ENCODE data around the gene CAMKK1.

CAMKK1 gene

GRCh38 chr17:3907483-3908216 lies 14.8 kb upstream of the CAMKK1 start:
- TF ChIP-seq ZFP3 (CRISPR knock-in tag; IDR thresholded peaks at IDR 0.05) (no peak), GLIS3 (CRISPR knock-in tag; IDR thresholded peaks at IDR 0.05) (no peak), SNAI2 (CRISPR knock-in tag; IDR thresholded peaks at IDR 0.05) (no peak), RARB (CRISPR knock-in tag; IDR thresholded peaks at IDR 0.05) (no peak), ZNF70 (CRISPR knock-in tag; IDR thresholded peaks at IDR 0.05) (no peak), ZC3H10 (CRISPR knock-in tag; IDR thresholded peaks at IDR 0.05) (no peak), TCF4 (CRISPR knock-in tag; IDR thresholded peaks at IDR 0.05; ENCODE audit: borderline replicate concordance) (no peak), CSDC2 (CRISPR knock-in tag; IDR thresholded peaks at IDR 0.05) (no peak), ZFP30 (CRISPR knock-in tag; IDR thresholded peaks at IDR 0.05) (no peak)
- TF ChIP-seq, protein P1, sequence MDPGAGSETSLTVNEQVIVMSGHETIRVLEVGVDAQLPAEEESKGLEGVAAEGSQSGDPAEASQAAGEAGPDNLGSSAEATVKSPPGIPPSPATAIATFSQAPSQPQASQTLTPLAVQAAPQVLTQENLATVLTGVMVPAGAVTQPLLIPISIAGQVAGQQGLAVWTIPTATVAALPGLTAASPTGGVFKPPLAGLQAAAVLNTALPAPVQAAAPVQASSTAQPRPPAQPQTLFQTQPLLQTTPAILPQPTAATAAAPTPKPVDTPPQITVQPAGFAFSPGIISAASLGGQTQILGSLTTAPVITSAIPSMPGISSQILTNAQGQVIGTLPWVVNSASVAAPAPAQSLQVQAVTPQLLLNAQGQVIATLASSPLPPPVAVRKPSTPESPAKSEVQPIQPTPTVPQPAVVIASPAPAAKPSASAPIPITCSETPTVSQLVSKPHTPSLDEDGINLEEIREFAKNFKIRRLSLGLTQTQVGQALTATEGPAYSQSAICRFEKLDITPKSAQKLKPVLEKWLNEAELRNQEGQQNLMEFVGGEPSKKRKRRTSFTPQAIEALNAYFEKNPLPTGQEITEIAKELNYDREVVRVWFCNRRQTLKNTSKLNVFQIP (CRISPR knock-in tag; IDR thresholded peaks at IDR 0.05; ENCODE audit: borderline replicate concordance, low read depth) = no peak
- TF ChIP-seq, protein P2, sequence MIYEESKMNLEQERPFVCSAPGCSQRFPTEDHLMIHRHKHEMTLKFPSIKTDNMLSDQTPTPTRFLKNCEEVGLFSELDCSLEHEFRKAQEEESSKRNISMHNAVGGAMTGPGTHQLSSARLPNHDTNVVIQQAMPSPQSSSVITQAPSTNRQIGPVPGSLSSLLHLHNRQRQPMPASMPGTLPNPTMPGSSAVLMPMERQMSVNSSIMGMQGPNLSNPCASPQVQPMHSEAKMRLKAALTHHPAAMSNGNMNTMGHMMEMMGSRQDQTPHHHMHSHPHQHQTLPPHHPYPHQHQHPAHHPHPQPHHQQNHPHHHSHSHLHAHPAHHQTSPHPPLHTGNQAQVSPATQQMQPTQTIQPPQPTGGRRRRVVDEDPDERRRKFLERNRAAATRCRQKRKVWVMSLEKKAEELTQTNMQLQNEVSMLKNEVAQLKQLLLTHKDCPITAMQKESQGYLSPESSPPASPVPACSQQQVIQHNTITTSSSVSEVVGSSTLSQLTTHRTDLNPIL (CRISPR knock-in tag; IDR thresholded peaks at IDR 0.05; ENCODE audit: low read depth) = no peak
- ATAC-seq = 0 out of 3 replicates have a peak, but pooled peaks have one; percentile 37

GRCh38 chr17:3906881-3907280 lies 14.0 kb upstream of the CAMKK1 start:
- TF ChIP-seq PPARA (CRISPR knock-in tag; IDR thresholded peaks at IDR 0.05; ENCODE audit: borderline replicate concordance) (no peak), OSR1 (CRISPR knock-in tag; IDR thresholded peaks at IDR 0.05) (no peak), TSHZ2 (CRISPR knock-in tag; IDR thresholded peaks at IDR 0.05) (no peak), ZNF70 (CRISPR knock-in tag; IDR thresholded peaks at IDR 0.05) (no peak), BACH2 (CRISPR knock-in tag; IDR thresholded peaks at IDR 0.05; ENCODE audit: borderline replicate concordance) (no peak), ARNTL (CRISPR knock-in tag; IDR thresholded peaks at IDR 0.05; ENCODE audit: borderline replicate concordance, low read depth) (no peak)
- no peak; the same call in 2 of the 3 replicates for ATAC-seq

GRCh38 chr17:3905017-3905520 lies 12.2 kb upstream of the CAMKK1 start:
- TF ChIP-seq ZFP3 (CRISPR knock-in tag; IDR thresholded peaks at IDR 0.05) = no peak
- TF ChIP-seq ZNF565 (CRISPR knock-in tag; conservative IDR thresholded peaks at IDR 0.05; ENCODE audit: low read depth) = no peak
- no peak for TF ChIP-seq RARB (CRISPR knock-in tag; IDR thresholded peaks at IDR 0.05)
- no peak for TF ChIP-seq ZNF8 (CRISPR knock-in tag; IDR thresholded peaks at IDR 0.05)
- no peak for TF ChIP-seq SNAI2 (CRISPR knock-in tag; IDR thresholded peaks at IDR 0.05)
- TF ChIP-seq, protein P2 (CRISPR knock-in tag; IDR thresholded peaks at IDR 0.05; ENCODE audit: low read depth) = no peak
- TF ChIP-seq ESRRG (CRISPR knock-in tag; IDR thresholded peaks at IDR 0.05) = no peak
- TF ChIP-seq TSHZ2 (CRISPR knock-in tag; IDR thresholded peaks at IDR 0.05) = no peak
- no peak for TF ChIP-seq CSRNP3 (CRISPR knock-in tag; IDR thresholded peaks at IDR 0.05)
- no peak for ATAC-seq
